Stimulated activated CD4-positive, alpha-beta T cell treated with anti-CD3 and anti-CD28 coated beads, TNF-alpha, amount 100 ng/mL, for 1 hour (primary cell): Measurements from ENCODE around the gene IGFBP2.

Experiments used
- DNase-seq, 3 donors: peaks; one replicate each; pipeline ENCODE4 v3.0.0-alpha.2; 2020; ENCODE audit warnings: low read depth in 3 of 3, low spot score in 1 of 3

The IGFBP2 gene

GRCh38 chr2:216700088-216700567 is 66.9 kb downstream of the IGFBP2 start:
- no peak for DNase-seq

- no peak for DNase-seq
These were observed 67.6 kb downstream of the IGFBP2 start for GRCh38 chr2:216700781-216701180.

- DNase-seq, result no peak
These were observed 68.3 kb downstream of the IGFBP2 start for GRCh38 chr2:216701544-216701943.

GRCh38 chr2:216702756-216703155 is 69.5 kb downstream of the IGFBP2 start:
- no peak for DNase-seq

GRCh38 chr2:216710551-216711301 is 77.5 kb downstream of the IGFBP2 start:
- no peak for DNase-seq

GRCh38 chr2:216711348-216711747 is 78.1 kb downstream of the IGFBP2 start:
- no peak for DNase-seq

GRCh38 chr2:216713691-216714336 is 80.6 kb downstream of the IGFBP2 start:
- no peak for DNase-seq
